ENCODE data around the gene ZFR. TPM values are rescaled to one million over a fixed set of nuclear protein-coding genes. Genes with fewer than 3 reads are reported as not detected.

The ZFR gene
- total and polyA plus RNA-seq, 9 of the 15 experiments (the other 6 are each of a cell fraction or from before 2014, with no cell fraction given), result 35.5 to 108 (median 71.1) TPM

DNA sequence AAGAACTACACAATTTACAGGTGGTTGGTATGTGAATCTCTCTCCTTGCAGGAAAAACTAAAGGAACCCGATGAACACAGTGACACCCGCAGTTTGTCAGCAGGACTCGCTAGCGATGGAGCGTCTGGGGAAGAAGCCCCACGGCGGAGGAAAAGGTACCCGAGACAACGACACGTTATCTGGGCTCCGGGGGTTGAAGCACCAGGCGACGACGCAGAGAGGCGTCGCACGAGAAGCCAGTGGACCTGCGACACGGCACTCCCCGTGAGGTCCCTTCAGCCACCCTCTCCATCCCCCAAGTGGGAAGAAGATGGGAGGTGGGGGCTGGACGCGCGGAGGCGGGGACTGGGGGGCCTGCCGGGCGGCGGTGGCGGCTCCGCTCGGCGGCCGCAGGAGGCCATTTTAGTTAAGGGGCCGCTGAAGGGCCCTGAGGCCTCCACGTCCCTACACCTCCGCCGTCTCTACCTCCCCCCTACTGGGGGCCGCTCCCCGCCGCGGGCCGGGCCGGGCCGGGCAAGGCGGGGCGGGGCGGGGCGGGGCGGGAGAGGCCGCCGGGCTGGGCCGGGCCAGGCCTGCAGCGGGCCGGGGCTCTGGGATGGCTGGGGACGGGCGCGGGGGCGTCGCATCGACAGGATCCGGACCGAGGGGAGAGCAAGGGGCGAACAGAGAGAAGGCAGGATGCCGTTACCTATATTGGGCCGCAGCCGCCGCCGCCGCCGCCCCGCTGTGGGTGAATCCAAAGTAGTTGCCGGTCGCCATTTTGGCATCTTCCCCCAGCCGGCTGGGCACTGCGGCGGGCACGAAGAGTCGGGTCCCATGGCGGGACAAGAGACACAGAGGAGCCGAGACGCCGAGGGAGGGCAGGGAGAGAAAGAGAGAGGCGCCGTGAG lies 754 bp downstream of the ZFR start:
- FAIRE-seq (no peak), DNase-seq (ENCODE audit: extremely low read depth in 1 of 4, low spot score in 3 of 4) (peak; percentile 68 to 81 (median 77)), ATAC-seq (peak; percentile 75)
- CTCF ChIA-PET (ENCODE audit: low intra/inter-chr PET ratio), result no interaction called here
- H2AFZ ChIP-seq (ENCODE audit: low read depth, low read length), result peak overlapping the region; percentile 99
- peaks cover 12% of the 10 kb centered on the region for H4K20me1 ChIP-seq (replicated peaks; ENCODE audit: control insufficient read depth, insufficient read depth, low read length)
- H3K4me2 ChIP-seq (ENCODE audit: insufficient read depth, low read length), result peak overlapping the region; percentile 92
- H3K9me3 ChIP-seq (replicated peaks; ENCODE audit: control insufficient read depth, insufficient read depth, low read depth, low read length), result no peaks in the 10 kb centered on the region
- no TSS peak for BruUV-seq (replicated peaks)
- no peaks in the 10 kb centered on the region for H3K27me3 ChIP-seq (ENCODE audit: control insufficient read depth in 2 of 2, insufficient read depth in 2 of 2, low read length in 2 of 2)
- under 1% methylated on average over 61 of the region's 83 CpGs for WGBS (ENCODE audit: insufficient coverage, low coverage, missing lambda C conversion rate)
- intact Hi-C loops (cut with micrococcal nuclease), result no loop called here
- in situ Hi-C loops (cut with MboI), result no loop called here
- H3K27ac ChIP-seq (ENCODE audit: extremely low read depth, low read depth, low read length), result peak overlapping the region; percentile 88
- peaks cover 34% of the 10 kb centered on the region for H3K36me3 ChIP-seq (ENCODE audit: control insufficient read depth, insufficient read depth, low read length)
- POLR2A ChIA-PET, result interaction anchor here (1.0 kb wide), 1 partner anchor 193 kb away, joined by 3 read pairs; no protein-coding TSS in a partner anchor
- peaks cover 62% of the 10 kb centered on the region for H3K79me2 ChIP-seq (ENCODE audit: control insufficient read depth, insufficient read depth, low read length)
- peak overlapping the region; percentile 84 to 93 for H3K9ac ChIP-seq (ENCODE audit: insufficient read depth in 1 of 2, low read depth in 2 of 2, low read length in 2 of 2)
- no peaks in the 10 kb centered on the region for H3K9me1 ChIP-seq (ENCODE audit: control insufficient read depth, insufficient read depth, low read length)
- peaks cover 20 to 27% of the 10 kb centered on the region in 2 experiments; a peak in 4 of 5 replicates for H3K4me1 ChIP-seq (replicated peaks in 1 of 2; ENCODE audit: control insufficient read depth in 2 of 2, insufficient read depth in 2 of 2, low read length in 2 of 2)
- peak overlapping the region; percentile 87 for H3K4me3 ChIP-seq
- no peak for TF ChIP-seq NFATC3 (IDR thresholded peaks at IDR 0.05)
- TF ChIP-seq PRMT5 (CRISPR knock-in tag; IDR thresholded peaks at IDR 0.05), result no peak
- TF ChIP-seq ZNF707 (CRISPR knock-in tag; conservative IDR thresholded peaks at IDR 0.05), result no peak
- no peak for TF ChIP-seq BACH1 (tag; IDR thresholded peaks at IDR 0.05)
- peak; percentile 16 for TF ChIP-seq TBP (optimal IDR thresholded peaks at IDR 0.05; ENCODE audit: low read depth, low read length)
- TF ChIP-seq ZBTB7A (IDR thresholded peaks at IDR 0.05; ENCODE audit: borderline replicate concordance, control insufficient read depth, low read depth, low read length), result peak; percentile 31; the same call in 1 of the 2 replicates
- TF ChIP-seq HNRNPL (IDR thresholded peaks at IDR 0.05; ENCODE audit: low read depth, low read length), result 0 out of 2 replicates have a peak, but pooled peaks have one; percentile 19
- no peak for TF ChIP-seq KLF10 (CRISPR knock-in tag; IDR thresholded peaks at IDR 0.05)
- TF ChIP-seq, protein P1, sequence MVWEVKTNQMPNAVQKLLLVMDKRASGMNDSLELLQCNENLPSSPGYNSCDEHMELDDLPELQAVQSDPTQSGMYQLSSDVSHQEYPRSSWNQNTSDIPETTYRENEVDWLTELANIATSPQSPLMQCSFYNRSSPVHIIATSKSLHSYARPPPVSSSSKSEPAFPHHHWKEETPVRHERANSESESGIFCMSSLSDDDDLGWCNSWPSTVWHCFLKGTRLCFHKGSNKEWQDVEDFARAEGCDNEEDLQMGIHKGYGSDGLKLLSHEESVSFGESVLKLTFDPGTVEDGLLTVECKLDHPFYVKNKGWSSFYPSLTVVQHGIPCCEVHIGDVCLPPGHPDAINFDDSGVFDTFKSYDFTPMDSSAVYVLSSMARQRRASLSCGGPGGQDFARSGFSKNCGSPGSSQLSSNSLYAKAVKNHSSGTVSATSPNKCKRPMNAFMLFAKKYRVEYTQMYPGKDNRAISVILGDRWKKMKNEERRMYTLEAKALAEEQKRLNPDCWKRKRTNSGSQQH (CRISPR knock-in tag; IDR thresholded peaks at IDR 0.05), result 0 out of 2 replicates have a peak, but pooled peaks have one; percentile 14
- TF ChIP-seq, protein P2, sequence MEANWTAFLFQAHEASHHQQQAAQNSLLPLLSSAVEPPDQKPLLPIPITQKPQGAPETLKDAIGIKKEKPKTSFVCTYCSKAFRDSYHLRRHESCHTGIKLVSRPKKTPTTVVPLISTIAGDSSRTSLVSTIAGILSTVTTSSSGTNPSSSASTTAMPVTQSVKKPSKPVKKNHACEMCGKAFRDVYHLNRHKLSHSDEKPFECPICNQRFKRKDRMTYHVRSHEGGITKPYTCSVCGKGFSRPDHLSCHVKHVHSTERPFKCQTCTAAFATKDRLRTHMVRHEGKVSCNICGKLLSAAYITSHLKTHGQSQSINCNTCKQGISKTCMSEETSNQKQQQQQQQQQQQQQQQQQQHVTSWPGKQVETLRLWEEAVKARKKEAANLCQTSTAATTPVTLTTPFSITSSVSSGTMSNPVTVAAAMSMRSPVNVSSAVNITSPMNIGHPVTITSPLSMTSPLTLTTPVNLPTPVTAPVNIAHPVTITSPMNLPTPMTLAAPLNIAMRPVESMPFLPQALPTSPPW (CRISPR knock-in tag; IDR thresholded peaks at IDR 0.05), result peak; percentile 85
